Activated T-helper 17 cell treated with anti-CD3 and anti-CD28 coated beads, Interleukin-2, amount 50 U/mL, for 72 hours (primary cell): Measurements from ENCODE around the gene GRIK3. TPM values are rescaled to one million over a fixed set of nuclear protein-coding genes. Genes with fewer than 3 reads are reported as not detected.

ENCODE experiments used
- ATAC-seq: fragments of 150-1000 bp; cut with Tn5 transposase; replicated peaks from 2 replicates; pipeline ENCODE4 v1.10.0; 2021; ENCODE audit warnings: mild to moderate bottlenecking, moderate library complexity
- H3K27ac Mint-ChIP-seq: one replicate; pipeline ENCODE4 v1.8.0; 2022; ENCODE audit warnings: mixed read lengths
- H3K27me3 Mint-ChIP-seq: one replicate; pipeline ENCODE4 v1.8.0; 2022; ENCODE audit warnings: mixed read lengths
- H3K36me3 Mint-ChIP-seq: one replicate; pipeline ENCODE4 v1.8.0; 2022; ENCODE audit warnings: low read depth, mild to moderate bottlenecking, mixed read lengths
- H3K4me1 Mint-ChIP-seq: one replicate; pipeline ENCODE4 v1.8.0; 2022; ENCODE audit warnings: mixed read lengths
- H3K4me3 Mint-ChIP-seq: one replicate; pipeline ENCODE4 v1.8.0; 2022; ENCODE audit warnings: mild to moderate bottlenecking, mixed read lengths
- H3K9me3 Mint-ChIP-seq: one replicate; pipeline ENCODE4 v1.8.0; 2022; ENCODE audit warnings: mixed read lengths
- total RNA-seq, 2 donors: library from RNA; stranded (reverse); gene quantifications; one replicate each; pipeline ENCODE4 v1.2.3, GENCODE V29; 2022

The GRIK3 gene
- total RNA-seq, 2 donors from 2014 or later: not detected

DNA sequence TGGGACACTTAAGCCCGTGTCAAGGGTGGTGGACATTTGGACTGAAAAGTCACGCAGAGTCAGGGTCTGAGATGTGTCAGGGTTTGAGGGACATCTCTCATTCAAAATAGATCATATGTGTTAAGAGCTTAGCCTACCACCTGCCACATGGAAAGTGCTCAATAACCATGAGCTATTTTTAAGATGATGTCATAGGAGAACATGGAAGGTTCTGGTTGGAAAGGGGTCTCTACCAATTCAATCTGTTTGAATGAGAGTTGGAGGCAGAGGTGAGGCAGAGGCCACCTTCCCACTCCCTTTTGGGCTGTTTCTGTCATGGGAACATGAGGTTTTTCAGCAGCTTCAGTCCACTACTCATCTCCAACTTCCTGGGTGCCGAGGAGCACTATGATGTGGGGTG is 239.9 kb downstream of the GRIK3 start:
- Mint-ChIP-seq H3K4me3 (no peak overlapping the region), H3K9me3 (no peaks in the 10 kb centered on the region), H3K36me3 (no peaks in the 10 kb centered on the region), H3K27me3 (peaks cover 18% of the 10 kb centered on the region), H3K27ac (no peak overlapping the region), H3K4me1 (no peaks in the 10 kb centered on the region)
- no peak for ATAC-seq

- H3K36me3 Mint-ChIP-seq: no peaks in the 10 kb centered on the region
- H3K9me3 Mint-ChIP-seq: no peaks in the 10 kb centered on the region
- H3K27me3 Mint-ChIP-seq: peaks cover 27% of the 10 kb centered on the region
- H3K4me1 Mint-ChIP-seq: no peaks in the 10 kb centered on the region
- no peak overlapping the region for H3K4me3 Mint-ChIP-seq
- H3K27ac Mint-ChIP-seq: no peak overlapping the region
- ATAC-seq: no peak
Measured at GRCh38 chr1:36793452-36793851, 240.9 kb downstream of the GRIK3 start.

DNA sequence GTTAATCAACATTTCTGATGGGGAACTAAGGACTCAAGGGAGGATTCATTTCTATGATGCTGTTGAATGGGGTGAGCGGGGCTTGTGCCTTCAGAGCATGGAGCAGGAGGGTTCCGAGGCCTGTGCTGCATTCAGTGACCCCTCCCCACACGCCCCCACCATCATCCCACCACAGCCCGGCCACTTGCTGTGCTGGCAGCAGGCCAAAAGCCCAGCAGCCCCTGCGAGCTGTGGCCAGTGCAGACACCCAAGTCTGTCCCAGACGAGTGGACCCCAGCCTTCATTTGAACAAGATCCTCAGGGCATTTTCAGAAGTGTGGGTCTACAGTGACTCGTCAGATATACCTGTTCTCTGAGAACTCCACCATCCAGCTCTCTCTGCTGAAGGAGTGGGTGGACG is 242.0 kb downstream of the GRIK3 start:
- H3K36me3 Mint-ChIP-seq: no peaks in the 10 kb centered on the region
- no peaks in the 10 kb centered on the region for H3K4me1 Mint-ChIP-seq
- no peak overlapping the region for H3K4me3 Mint-ChIP-seq
- no peaks in the 10 kb centered on the region for H3K9me3 Mint-ChIP-seq
- ATAC-seq: no peak
- H3K27ac Mint-ChIP-seq: no peak overlapping the region
- H3K27me3 Mint-ChIP-seq: peaks cover 30% of the 10 kb centered on the region

DNA sequence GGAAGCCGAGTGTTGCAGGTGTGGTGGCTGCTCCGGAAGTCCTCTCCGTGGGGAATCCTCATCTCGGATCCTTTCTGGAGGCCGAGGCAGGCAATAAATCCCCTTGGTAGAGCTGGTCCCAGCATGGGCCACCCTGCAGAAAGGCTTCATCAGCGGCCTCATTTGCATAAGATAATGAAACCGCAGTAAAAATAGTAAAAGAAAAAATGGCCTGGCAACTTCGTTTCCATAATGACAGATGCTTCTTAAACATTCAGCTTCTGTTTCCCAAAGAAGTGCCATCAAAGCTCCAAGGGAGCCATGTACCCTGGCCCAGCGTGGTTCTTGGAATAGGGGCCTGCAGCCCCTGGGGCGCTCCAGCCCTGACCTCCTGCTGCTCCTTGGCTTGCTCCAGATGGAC is 244.1 kb downstream of the GRIK3 start:
- Mint-ChIP-seq H3K27me3 (peaks cover 33% of the 10 kb centered on the region), H3K4me3 (no peak overlapping the region), H3K9me3 (no peaks in the 10 kb centered on the region), H3K27ac (no peak overlapping the region), H3K4me1 (no peaks in the 10 kb centered on the region), H3K36me3 (no peaks in the 10 kb centered on the region)
- no peak for ATAC-seq

DNA sequence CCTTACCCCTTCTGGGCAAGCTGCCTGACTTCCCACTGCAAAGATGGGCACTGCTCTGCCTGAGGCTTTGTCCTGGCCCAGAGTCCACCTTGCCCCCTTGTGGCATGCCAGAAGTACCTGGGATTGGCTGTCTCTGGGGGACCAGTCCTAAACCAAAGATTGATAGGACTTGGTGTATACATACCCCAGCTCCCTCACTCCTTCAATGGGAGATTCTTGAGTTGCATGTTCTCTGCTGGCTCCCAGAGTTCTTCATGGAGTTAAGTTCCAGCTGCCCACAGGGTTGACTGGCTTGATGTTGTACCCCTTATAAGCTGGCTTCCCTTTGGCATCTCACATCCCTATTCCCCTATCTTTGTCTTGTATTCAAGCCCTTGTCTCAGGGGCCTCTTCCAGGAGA is 244.8 kb downstream of the GRIK3 start:
- ATAC-seq: no peak
- H3K27ac Mint-ChIP-seq: no peak overlapping the region
- H3K4me3 Mint-ChIP-seq: no peak overlapping the region
- H3K4me1 Mint-ChIP-seq: no peaks in the 10 kb centered on the region
- H3K36me3 Mint-ChIP-seq: no peaks in the 10 kb centered on the region
- H3K27me3 Mint-ChIP-seq: peaks cover 35% of the 10 kb centered on the region
- H3K9me3 Mint-ChIP-seq: no peaks in the 10 kb centered on the region

- H3K4me3 Mint-ChIP-seq: no peak overlapping the region
- no peaks in the 10 kb centered on the region for H3K9me3 Mint-ChIP-seq
- no peaks in the 10 kb centered on the region for H3K4me1 Mint-ChIP-seq
- no peaks in the 10 kb centered on the region for H3K36me3 Mint-ChIP-seq
- peaks cover 35% of the 10 kb centered on the region for H3K27me3 Mint-ChIP-seq
- no peak overlapping the region for H3K27ac Mint-ChIP-seq
- ATAC-seq: no peak
Measured at GRCh38 chr1:36787312-36787913, 246.9 kb downstream of the GRIK3 start.

DNA sequence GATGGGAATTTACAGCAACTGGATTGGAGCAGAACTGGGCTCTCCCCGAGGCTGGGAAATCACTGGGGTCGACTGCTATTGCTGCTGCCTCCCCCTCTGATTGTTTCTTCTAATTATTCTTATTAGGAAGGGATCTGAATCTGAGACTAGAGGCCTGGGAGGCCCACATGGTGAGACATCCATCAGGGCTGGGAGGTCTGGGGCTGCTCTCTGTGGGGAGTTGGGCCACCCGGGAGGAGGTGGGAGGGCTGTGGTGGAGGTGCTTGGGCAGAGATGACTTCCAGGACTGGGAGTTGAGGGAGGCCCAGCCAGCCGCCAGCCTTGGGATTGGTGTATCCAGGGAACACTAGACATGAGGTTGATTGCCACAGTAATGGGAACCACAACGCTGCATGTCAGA is 247.9 kb downstream of the GRIK3 start:
- no peaks in the 10 kb centered on the region for H3K4me1 Mint-ChIP-seq
- H3K36me3 Mint-ChIP-seq: no peaks in the 10 kb centered on the region
- H3K4me3 Mint-ChIP-seq: no peak overlapping the region
- no peaks in the 10 kb centered on the region for H3K9me3 Mint-ChIP-seq
- no peak for ATAC-seq
- H3K27ac Mint-ChIP-seq: no peak overlapping the region
- peaks cover 34% of the 10 kb centered on the region for H3K27me3 Mint-ChIP-seq

DNA sequence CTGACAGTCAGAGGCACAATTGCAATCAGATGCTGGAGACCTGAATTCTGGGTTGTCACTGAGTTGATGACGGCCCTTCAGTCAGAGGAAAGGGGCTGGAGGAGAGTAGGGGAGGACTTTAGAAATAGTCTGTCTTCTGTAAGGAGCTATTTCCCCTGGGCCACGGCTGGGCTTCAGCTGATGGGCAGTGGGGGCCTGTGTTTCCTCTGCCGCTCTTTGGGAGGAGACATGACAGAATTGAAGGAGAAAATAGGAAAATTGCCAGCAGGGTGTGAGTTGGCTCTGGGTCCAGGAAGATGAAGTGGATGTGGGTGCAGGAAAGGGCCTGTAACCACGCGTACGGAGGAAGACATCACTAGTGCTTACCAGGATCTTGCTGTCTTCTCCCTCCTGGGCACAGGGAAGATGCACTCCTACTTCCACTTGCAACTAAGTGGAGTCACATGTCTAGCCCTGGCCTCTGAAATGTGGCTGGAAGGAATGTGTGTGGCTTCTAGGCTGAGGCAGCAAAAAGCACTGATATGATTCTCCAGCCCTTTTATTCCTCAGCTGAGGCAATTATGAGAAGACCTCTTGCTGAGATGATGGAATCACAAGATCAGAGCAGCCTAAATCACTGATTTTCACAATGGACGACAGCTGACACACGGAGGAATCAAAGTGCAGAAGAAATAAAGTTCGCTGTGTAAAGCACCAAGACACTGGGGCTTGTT is 250.0 kb downstream of the GRIK3 start:
- Mint-ChIP-seq H3K9me3 (no peaks in the 10 kb centered on the region), H3K36me3 (no peaks in the 10 kb centered on the region), H3K4me3 (no peak overlapping the region), H3K27me3 (peaks cover 27% of the 10 kb centered on the region), H3K27ac (no peak overlapping the region), H3K4me1 (no peaks in the 10 kb centered on the region)
- ATAC-seq: no peak

GRCh38 chr1:36783475-36783874 is 250.8 kb downstream of the GRIK3 start:
- Mint-ChIP-seq H3K27ac (no peak overlapping the region), H3K36me3 (no peaks in the 10 kb centered on the region), H3K27me3 (peaks cover 20% of the 10 kb centered on the region), H3K4me1 (no peaks in the 10 kb centered on the region), H3K4me3 (no peak overlapping the region), H3K9me3 (no peaks in the 10 kb centered on the region)
- no peak for ATAC-seq

GRCh38 chr1:36782785-36783184 is 251.5 kb downstream of the GRIK3 start:
- H3K9me3 Mint-ChIP-seq: no peaks in the 10 kb centered on the region
- H3K4me1 Mint-ChIP-seq: no peaks in the 10 kb centered on the region
- peaks cover 19% of the 10 kb centered on the region for H3K27me3 Mint-ChIP-seq
- H3K27ac Mint-ChIP-seq: no peak overlapping the region
- H3K4me3 Mint-ChIP-seq: no peak overlapping the region
- ATAC-seq: no peak
- H3K36me3 Mint-ChIP-seq: no peaks in the 10 kb centered on the region

DNA sequence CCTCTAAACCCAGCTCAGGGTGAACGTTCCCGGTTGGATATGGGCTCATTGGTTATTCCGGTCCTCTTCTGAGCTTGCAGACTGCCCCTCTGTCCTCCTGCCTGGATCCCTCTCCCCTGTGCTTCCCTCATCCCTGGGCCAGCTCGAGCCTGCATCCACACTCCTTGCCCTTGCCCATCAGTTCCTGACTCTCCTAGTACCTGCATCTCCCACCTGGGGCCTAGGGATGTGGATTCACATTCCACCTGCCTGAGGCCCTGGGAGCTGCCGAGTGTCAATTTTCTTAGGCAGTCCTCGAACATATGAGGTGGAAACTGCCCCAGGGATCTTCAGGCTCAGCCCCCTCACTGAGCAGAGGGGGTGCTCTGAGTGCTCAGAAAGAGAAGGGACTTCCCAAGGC is 252.2 kb downstream of the GRIK3 start:
- ATAC-seq: no peak
- H3K4me3 Mint-ChIP-seq: no peak overlapping the region
- H3K36me3 Mint-ChIP-seq: no peaks in the 10 kb centered on the region
- no peaks in the 10 kb centered on the region for H3K9me3 Mint-ChIP-seq
- H3K27me3 Mint-ChIP-seq: peaks cover 17% of the 10 kb centered on the region
- no peak overlapping the region for H3K27ac Mint-ChIP-seq
- H3K4me1 Mint-ChIP-seq: no peaks in the 10 kb centered on the region

DNA sequence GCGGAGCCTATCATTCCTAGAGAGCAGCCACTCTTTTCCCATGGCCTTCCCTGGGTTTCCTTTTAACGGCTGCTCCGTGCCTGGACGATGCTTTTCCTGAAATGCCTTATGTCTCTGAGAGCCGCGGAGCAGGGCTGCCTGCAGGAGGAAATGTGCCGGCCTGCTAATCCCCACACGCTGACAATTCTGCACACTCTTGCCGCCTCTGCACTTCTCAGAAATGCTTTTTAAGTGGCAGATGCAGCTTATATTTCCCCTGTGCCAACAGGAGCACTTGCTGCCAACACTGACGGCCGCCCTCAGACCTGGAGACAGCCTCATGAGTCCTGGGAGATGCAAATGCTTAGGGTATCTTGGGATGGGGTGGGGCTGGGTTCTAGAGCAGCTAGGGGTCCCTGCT is 253.2 kb downstream of the GRIK3 start:
- Mint-ChIP-seq H3K4me1 (no peaks in the 10 kb centered on the region), H3K27ac (no peak overlapping the region), H3K4me3 (no peak overlapping the region), H3K9me3 (no peaks in the 10 kb centered on the region), H3K27me3 (peaks cover 19% of the 10 kb centered on the region), H3K36me3 (no peaks in the 10 kb centered on the region)
- no peak for ATAC-seq

GRCh38 chr1:36778740-36779139 is 255.6 kb downstream of the GRIK3 start:
- H3K4me3 Mint-ChIP-seq: no peak overlapping the region
- H3K9me3 Mint-ChIP-seq: no peaks in the 10 kb centered on the region
- H3K27me3 Mint-ChIP-seq: peaks cover 17% of the 10 kb centered on the region
- no peaks in the 10 kb centered on the region for H3K36me3 Mint-ChIP-seq
- no peak for ATAC-seq
- H3K4me1 Mint-ChIP-seq: no peaks in the 10 kb centered on the region
- H3K27ac Mint-ChIP-seq: no peak overlapping the region

- ATAC-seq: no peak
- H3K36me3 Mint-ChIP-seq: no peaks in the 10 kb centered on the region
Measured at GRCh38 chr1:36776948-36777831, 257.1 kb downstream of the GRIK3 start.

GRCh38 chr1:36776256-36776655 is 258.1 kb downstream of the GRIK3 start:
- Mint-ChIP-seq H3K4me1 (no peaks in the 10 kb centered on the region), H3K36me3 (no peaks in the 10 kb centered on the region), H3K27ac (no peak overlapping the region), H3K9me3 (no peaks in the 10 kb centered on the region), H3K4me3 (no peak overlapping the region), H3K27me3 (peaks cover 19% of the 10 kb centered on the region)
- ATAC-seq: no peak

More at GRCh38 chr1:36776948-36777831, 257.1 kb downstream of the GRIK3 start:
- Mint-ChIP-seq H3K4me3 (no peak overlapping the region), H3K9me3 (no peaks in the 10 kb centered on the region), H3K27me3 (peaks cover 22% of the 10 kb centered on the region), H3K27ac (no peak overlapping the region), H3K4me1 (no peaks in the 10 kb centered on the region)
